Stimulated activated CD8-positive, alpha-beta memory T cell treated with anti-CD3 and anti-CD28 coated beads, Interleukin-12 subunit alpha, Interleukin-12 subunit beta, amount 100 ng/mL, for 24 hours (primary cell): ENCODE results near the gene EPS8L3.

Experiments used
- DNase-seq: peaks from one replicate; pipeline ENCODE4 v3.0.0-alpha.2; 2020; ENCODE audit errors: extremely low read depth

The EPS8L3 gene

GRCh38 chr1:109739738-109740614 lies 23.7 kb downstream of the EPS8L3 start:
- peak; percentile 45 for DNase-seq

DNA sequence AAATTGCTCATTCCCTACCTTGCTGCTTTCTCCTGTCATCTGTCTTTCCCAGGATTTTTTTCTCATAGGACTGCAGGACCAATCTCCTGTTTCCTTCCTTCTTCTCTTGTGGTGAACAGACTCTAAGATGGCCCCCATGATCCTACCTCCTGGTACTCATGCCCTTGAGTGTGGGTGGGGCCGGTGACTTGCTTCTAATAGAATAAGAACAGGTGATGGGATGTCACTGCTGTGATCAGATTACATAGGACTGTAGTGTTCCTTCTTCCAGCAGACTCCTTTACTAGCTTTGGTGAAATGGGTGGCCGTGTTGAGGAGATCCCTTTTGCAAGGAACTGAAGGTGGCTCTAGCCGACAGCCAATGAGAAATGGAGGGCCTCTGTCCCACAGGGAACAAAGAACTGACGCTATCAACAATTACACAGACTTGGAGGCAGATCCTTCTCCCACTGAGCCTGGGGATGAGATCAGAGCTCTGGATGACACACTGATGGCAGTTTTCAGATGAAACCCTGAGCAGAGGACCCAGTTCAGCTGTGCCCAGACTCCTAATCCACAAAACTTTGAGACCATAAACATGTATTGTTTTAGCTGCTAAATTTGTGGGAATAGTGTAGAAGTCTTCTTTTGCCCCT lies 30.4 kb downstream of the EPS8L3 start:
- DNase-seq, result no peak

GRCh38 chr1:109732390-109732881 lies 31.3 kb downstream of the EPS8L3 start:
- no peak for DNase-seq

- DNase-seq, result no peak
Observed at GRCh38 chr1:109730666-109731065, 33.1 kb downstream of the EPS8L3 start.

DNA sequence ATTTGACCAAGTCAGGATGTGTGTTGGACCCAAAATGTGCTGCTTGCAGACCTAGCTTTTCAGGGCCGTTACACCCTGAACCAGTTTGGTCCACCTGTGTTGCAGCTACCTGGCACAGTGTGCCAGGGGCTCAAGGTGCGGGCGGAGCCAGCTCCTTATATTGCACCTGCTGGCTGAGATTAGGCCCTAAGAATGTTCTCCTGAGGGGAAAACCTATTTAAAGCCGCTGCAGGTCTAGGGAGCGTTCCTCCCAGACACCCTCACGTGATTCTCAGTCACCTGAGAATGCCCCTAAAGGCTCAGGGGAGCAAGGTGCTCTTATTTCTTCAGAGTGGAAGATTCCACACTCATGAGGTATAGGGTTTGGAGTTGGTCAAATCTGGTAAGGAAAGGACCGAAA lies 34.9 kb downstream of the EPS8L3 start:
- DNase-seq, result no peak

- DNase-seq, result no peak
Observed at GRCh38 chr1:109726728-109727373, 36.9 kb downstream of the EPS8L3 start.

GRCh38 chr1:109726007-109726406 lies 37.7 kb downstream of the EPS8L3 start:
- no peak for DNase-seq

DNA sequence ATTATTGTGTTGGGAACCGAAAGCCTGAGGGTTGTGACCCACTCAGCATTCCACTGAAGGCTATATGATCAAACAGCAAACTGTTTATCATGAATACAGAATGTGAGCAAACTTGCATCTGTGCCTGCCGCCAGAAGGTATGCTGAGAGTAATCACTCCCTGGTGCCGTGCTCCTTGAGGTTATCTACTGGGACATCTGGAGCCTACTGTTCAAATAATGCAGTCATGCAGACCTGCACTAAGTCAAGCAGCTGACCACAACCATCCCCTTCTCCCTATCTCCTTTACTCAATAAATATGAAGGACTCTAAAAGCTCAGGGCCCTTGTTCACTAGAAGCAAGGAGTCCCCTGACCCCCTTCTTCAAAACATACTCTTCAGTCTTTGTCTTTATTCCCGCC lies 38.2 kb downstream of the EPS8L3 start:
- DNase-seq, result no peak

- no peak for DNase-seq
Observed at GRCh38 chr1:109724933-109725332, 38.8 kb downstream of the EPS8L3 start.

- no peak for DNase-seq
Observed at GRCh38 chr1:109722908-109723691, 40.6 kb downstream of the EPS8L3 start.

- no peak for DNase-seq
Observed at GRCh38 chr1:109721971-109722370, 41.8 kb downstream of the EPS8L3 start.

DNA sequence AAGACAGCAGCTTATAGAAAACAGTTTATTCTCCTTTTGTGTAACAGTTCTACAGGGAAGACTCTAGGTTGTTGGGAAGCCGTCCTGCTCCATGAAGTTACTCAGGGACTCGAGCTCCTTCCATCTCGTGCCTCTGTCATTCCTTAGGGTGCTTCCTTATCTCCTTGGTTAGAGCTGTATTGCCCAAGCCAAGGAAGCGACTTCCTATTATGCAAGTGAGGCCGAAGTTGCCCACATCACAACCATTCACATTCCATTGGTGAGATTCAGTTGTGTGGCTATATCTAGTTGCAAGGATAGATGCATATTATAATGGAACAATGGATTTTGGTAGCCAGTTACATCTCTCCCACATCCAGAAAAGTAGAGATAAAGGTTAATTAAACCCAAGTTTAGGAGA lies 42.7 kb downstream of the EPS8L3 start:
- DNase-seq, result no peak

- DNase-seq, result no peak
Observed at GRCh38 chr1:109719337-109719837, 44.3 kb downstream of the EPS8L3 start.

- no peak for DNase-seq
Observed at GRCh38 chr1:109718495-109718894, 45.2 kb downstream of the EPS8L3 start.

GRCh38 chr1:109717729-109718128 lies 46.0 kb downstream of the EPS8L3 start:
- no peak for DNase-seq

GRCh38 chr1:109716570-109717090 lies 47.1 kb downstream of the EPS8L3 start:
- DNase-seq, result no peak

- DNase-seq, result no peak
Observed at GRCh38 chr1:109716121-109716520, 47.6 kb downstream of the EPS8L3 start.

DNA sequence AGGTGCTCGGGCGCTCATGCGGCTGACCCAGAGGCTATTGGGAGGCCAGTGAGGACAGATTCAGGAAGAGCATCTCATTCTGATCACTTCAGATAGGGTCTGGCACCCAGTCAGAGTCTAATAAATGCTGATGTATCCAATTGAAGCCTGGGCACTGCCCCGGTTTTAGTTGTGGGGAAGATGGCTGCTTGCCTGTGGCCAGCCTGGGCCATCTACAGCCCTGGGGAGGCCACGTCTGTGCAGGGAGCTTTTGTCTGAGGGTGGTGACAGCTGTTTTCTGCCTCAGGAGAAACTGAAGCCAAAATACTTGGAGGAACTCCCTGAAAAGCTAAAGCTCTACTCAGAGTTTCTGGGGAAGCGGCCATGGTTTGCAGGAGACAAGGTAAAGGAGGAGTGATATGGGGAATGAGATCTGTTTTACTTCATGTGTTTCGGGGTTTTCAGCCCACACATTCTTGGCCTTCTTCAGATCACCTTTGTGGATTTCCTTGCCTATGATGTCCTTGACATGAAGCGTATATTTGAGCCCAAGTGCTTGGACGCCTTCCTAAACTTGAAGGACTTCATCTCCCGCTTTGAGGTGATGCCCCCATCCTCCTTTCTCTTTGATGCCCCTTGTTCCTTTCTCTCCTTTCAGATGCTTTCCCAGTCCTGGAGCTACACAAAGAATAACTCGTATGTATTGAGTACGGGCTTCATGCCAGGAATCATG lies 48.9 kb downstream of the EPS8L3 start:
- no peak for DNase-seq

DNA sequence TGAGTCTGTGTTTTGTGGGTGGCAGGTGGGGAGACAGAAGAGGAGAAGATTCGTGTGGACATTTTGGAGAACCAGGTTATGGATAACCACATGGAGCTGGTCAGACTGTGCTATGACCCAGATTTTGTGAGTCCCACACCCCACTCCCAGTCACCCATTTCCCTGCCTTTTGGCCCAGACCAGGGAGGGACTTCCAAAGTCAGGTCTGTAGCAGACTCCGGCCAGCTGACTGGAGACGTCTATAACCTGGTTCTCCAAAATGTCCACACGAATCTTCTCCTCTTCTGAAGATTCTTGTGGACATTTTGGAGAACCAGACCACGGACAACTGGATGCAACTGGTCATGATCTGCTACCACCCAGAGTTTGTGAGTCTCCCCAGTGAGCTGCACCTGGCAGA lies 50.1 kb downstream of the EPS8L3 start:
- DNase-seq, result no peak

- no peak for DNase-seq
Observed at GRCh38 chr1:109712321-109712864, 51.3 kb downstream of the EPS8L3 start.
